DMS114 treated with DMSO at 0.1 percent for 48 hours (cell line): ENCODE data around the gene MARK3.
"Not testable (repeated sequence)": the region's sequence is repeated elsewhere in the genome, so short reads cannot be mapped to it uniquely, and the experiment has no call there.

Experiments used
- DNase-seq: peaks from one replicate; lab custom pipeline; 2025; ENCODE audit not compliant: unreplicated experiment; lab: John Stamatoyannopoulos, UW

The MARK3 gene

DNA sequence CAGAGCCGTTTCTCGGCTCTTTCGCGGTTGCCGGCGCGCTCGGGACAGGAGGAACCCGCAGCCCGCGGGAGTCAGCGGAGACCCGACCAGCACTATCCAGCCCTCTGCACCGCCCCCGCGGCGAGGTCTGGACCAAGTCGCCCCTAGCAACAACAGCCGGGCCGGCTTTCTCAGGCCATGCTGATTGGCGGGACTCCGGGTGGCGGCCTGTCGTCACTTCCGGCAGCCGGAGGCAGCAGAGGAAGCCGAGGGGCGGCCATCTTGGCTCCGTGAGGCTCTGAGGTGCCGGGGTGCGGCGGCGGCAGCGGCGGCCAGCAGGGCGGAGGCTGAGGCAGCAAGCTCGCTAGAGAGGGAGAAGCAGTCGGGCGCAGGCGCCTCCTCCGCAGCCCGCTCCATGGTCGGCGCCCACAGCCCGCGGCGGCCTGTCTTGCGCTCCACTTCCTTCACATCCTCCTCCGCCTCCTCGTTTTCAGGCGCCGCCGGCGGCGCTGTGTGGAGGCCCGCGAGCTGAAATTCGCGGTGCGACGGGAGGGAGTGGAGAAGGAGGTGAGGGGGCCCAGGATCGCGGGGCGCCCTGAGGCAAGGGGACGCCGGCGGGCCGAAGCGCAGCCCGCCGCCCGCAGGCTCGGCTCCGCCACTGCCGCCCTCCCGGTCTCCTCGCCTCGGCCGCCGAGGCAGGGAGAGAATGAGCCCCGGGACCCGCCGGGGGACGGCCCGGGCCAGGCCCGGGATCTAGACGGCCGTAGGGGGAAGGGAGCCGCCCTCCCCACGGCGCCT, at the start of gene MARK3:
Gene MARK3 (plus strand): TSS at position 264 of the 777 bp plus-strand sequence. CDS start 615 bp downstream, outside the sequence.
- peak; percentile 83 for DNase-seq

- DNase-seq, result no peak
Measured at GRCh38 chr14:103336191-103336590, 49.0 kb upstream of the MARK3 start.

- no peak for DNase-seq
Measured at GRCh38 chr14:103337794-103338193, 47.4 kb upstream of the MARK3 start.

- no peak for DNase-seq
Measured at GRCh38 chr14:103339561-103339960, 45.7 kb upstream of the MARK3 start.

- no peak for DNase-seq
Measured at GRCh38 chr14:103340480-103341212, 44.6 kb upstream of the MARK3 start.

- no peak for DNase-seq
Measured at GRCh38 chr14:103341250-103342129, 43.7 kb upstream of the MARK3 start.

GRCh38 chr14:103343164-103343879, 41.9 kb upstream of the MARK3 start:
- no peak for DNase-seq

GRCh38 chr14:103343905-103344797, 41.1 kb upstream of the MARK3 start:
- DNase-seq, result no peak

DNA sequence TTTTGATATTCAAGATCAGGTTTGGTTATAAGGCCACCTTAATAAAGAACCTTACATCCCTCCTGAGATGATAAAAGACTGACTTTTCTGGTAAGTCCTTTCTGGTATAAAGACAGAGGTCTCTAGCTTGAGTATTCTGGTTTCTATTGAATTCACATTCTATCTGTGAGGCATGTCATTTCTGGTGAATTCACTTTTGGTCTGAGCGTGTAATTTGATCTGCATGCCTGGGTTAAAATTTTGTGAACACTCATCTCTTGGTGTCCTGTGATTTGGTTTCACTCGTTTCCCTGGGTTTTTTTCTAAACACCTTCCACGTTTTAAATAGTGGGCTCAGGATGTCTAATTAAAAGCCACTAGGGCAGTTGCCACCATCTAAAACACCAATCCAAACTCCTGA, 38.9 kb upstream of the MARK3 start:
- DNase-seq, result no peak

GRCh38 chr14:103347091-103347815, 38.0 kb upstream of the MARK3 start:
- DNase-seq, result no peak

- DNase-seq, result no peak
Measured at GRCh38 chr14:103348154-103348553, 37.1 kb upstream of the MARK3 start.

- no peak for DNase-seq
Measured at GRCh38 chr14:103349982-103350381, 35.2 kb upstream of the MARK3 start.

DNA sequence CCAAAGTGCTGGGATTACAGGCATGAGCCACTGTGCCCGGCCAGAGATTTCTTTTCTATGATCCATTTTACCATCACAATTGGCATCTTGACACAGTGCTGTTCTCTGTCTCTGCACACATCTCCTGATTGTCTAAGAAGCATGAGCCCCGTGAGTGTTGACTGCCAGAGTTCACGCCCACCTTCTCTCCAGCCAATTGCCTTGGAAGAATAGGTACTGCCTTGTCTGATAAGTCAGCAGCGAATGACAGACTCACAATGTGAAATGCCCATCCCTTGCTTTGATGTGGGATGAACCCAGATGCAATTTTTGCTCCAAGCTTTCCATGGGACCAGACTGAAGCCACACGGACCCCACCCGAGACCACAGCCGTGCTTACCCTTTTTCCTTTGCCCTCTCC, 31.9 kb upstream of the MARK3 start:
- DNase-seq, result no peak

GRCh38 chr14:103354141-103354540, 31.1 kb upstream of the MARK3 start:
- DNase-seq, result no peak

GRCh38 chr14:103356024-103356682, 29.1 kb upstream of the MARK3 start:
- DNase-seq, result no peak

- DNase-seq, result not testable (repeated sequence)
Measured at GRCh38 chr14:103357552-103357951, 27.7 kb upstream of the MARK3 start.

GRCh38 chr14:103360548-103360947, 24.7 kb upstream of the MARK3 start:
- no peak for DNase-seq

DNA sequence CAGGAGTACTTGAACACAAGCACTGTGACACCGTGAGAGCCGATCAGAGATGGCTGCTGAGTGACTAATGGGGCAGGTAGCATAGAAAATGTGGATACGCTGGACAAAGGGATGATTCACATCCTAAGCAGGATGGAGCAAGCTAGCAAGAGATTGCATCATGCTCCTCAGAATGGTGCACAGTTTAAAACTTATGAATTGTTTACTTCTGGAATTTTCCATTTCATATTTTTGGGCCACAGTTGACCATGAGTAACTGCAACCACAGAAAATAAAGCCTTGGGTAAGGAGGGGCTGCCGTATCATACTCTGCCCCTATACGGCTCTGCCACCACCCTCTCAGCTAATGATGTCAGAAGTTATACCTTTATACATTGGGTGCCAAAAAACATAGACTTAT, 23.3 kb upstream of the MARK3 start:
- no peak for DNase-seq

GRCh38 chr14:103362780-103363179, 22.4 kb upstream of the MARK3 start:
- no peak for DNase-seq
